Measurements from ENCODE around the gene ITFG1. TPM values are rescaled to one million over a fixed set of nuclear protein-coding genes. Genes with fewer than 3 reads are reported as not detected.

Gene ITFG1
- total RNA-seq, 6 experiments from 2014 or later, result 29.9 to 43.8 (median 39.2) TPM

DNA sequence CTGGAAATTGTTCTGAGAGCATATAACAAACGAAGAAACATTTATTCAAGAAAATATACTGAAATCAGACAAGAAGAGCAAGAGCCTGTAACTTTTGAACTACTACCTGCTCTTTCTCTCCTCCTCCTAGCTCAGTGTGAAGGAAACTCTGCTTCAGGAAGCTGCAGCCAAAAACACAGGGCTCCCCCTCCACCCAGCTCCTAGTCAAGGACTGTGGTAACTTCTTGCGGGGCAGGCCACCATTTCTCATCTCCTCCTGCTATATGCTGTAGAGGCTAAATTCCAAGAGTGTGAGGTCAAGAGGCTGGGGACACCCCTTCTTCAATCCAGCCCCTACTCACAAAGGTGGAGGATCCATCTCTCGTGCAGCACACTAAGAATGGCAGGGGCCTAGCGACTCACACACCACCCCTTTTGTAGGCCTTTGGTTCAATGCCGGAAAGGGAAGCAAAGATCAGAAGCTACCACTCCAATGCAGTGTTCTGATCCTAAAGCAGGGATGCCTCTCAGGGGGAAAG lies 74.6 kb downstream of the ITFG1 start:
- DNase-seq (no peak), ATAC-seq (no peak)
- Histone ChIP-seq H3K36me3 (no peaks in the 10 kb centered on the region), H3K27me3 (no peaks in the 10 kb centered on the region), H3K4me1 (no peaks in the 10 kb centered on the region), H3K9me3 (no peaks in the 10 kb centered on the region), H3K27ac (no peak overlapping the region), H3K4me3 (no peak overlapping the region)
- intact Hi-C loops (cut with DNase I), result no loop called here
- TF ChIP-seq, protein P1, sequence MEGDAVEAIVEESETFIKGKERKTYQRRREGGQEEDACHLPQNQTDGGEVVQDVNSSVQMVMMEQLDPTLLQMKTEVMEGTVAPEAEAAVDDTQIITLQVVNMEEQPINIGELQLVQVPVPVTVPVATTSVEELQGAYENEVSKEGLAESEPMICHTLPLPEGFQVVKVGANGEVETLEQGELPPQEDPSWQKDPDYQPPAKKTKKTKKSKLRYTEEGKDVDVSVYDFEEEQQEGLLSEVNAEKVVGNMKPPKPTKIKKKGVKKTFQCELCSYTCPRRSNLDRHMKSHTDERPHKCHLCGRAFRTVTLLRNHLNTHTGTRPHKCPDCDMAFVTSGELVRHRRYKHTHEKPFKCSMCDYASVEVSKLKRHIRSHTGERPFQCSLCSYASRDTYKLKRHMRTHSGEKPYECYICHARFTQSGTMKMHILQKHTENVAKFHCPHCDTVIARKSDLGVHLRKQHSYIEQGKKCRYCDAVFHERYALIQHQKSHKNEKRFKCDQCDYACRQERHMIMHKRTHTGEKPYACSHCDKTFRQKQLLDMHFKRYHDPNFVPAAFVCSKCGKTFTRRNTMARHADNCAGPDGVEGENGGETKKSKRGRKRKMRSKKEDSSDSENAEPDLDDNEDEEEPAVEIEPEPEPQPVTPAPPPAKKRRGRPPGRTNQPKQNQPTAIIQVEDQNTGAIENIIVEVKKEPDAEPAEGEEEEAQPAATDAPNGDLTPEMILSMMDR (IDR thresholded peaks at IDR 0.05), result no peak
- no peak for TF ChIP-seq POLR2A (IDR thresholded peaks at IDR 0.05)
- 96% methylated on average over 4 of the region's 5 CpGs for WGBS (ENCODE audit: insufficient coverage, low coverage, low lambda C conversion rate, missing lambda C conversion rate)

DNA sequence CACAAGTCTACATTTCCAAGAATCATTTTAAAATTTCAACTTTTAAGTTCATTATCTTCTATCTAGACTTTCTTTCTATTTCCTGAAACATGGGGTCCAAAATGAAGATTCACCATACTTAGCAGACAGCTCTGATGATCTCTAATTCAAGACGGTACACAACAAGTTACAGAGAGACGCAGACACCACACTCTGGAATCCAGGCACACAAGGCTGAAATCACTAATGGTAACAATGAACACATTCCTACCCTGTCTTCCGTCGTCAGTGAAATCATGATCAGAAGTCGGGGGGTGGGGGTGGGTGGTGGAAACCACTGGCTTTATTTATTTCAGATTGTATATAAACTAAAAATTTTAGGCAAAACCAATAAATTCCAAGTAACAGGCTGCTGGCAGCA lies 78.5 kb downstream of the ITFG1 start:
- Histone ChIP-seq H3K27ac (no peak overlapping the region), H3K4me3 (no peak overlapping the region), H3K9me3 (no peaks in the 10 kb centered on the region), H3K36me3 (no peaks in the 10 kb centered on the region), H3K4me1 (no peaks in the 10 kb centered on the region), H3K27me3 (no peaks in the 10 kb centered on the region)
- intact Hi-C loops (cut with DNase I), result no loop called here
- ATAC-seq (no peak), DNase-seq (no peak)
- WGBS (ENCODE audit: insufficient coverage, low coverage, low lambda C conversion rate, missing lambda C conversion rate), result 94% methylated on average over 5 of the region's 5 CpGs
- TF ChIP-seq, protein P1 (IDR thresholded peaks at IDR 0.05), result no peak
- TF ChIP-seq POLR2A (IDR thresholded peaks at IDR 0.05), result no peak

DNA sequence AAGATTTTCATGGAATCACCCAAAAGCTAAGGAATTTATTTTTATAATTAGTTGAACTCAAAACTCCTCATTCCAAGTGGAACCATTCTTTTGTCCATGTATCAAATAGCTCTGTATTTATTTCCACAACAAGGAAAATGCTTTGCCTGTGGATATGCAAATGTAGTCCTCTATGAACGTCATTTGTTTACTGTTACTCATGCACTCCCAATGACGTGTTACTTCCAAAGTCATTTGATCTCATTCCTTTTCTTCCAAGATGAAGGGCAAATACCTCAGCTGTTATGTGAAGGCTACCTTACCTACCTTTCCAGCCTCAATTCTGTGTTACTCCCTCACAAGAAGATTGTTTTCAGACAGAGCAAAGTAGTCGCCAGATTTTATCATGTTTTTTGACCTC lies 83.7 kb downstream of the ITFG1 start:
- TF ChIP-seq, protein P1 (IDR thresholded peaks at IDR 0.05), result no peak
- no peak for TF ChIP-seq POLR2A (IDR thresholded peaks at IDR 0.05)
- intact Hi-C loops (cut with DNase I), result no loop called here

DNA sequence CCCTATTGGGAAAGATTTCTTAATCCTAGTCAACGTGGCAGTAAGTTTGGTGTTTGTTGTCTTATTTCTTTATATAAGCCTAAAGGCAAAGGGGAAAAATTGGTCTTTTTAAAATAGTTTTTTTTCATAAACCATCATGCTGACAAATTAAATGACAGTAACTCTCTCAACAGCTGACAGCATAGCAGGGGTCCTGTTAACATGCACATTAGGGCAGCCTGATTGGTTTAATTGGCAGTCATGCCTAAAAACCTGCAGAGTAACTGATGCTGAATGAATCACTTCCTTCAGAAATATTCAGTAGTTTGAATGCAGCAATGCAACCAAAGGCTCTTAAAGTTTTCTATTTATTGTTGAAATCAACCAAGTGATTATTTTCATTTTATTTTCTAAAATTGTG lies 85.4 kb downstream of the ITFG1 start:
- ATAC-seq (no peak), DNase-seq (no peak)
- intact Hi-C loops (cut with DNase I), result no loop called here
- Histone ChIP-seq H3K9me3 (no peaks in the 10 kb centered on the region), H3K4me3 (no peak overlapping the region), H3K27ac (no peak overlapping the region), H3K27me3 (no peaks in the 10 kb centered on the region), H3K36me3 (no peaks in the 10 kb centered on the region), H3K4me1 (no peaks in the 10 kb centered on the region)
- 92% methylated on average over 1 of the region's 1 CpG for WGBS (ENCODE audit: insufficient coverage, low coverage, low lambda C conversion rate, missing lambda C conversion rate)
- TF ChIP-seq POLR2A (IDR thresholded peaks at IDR 0.05), result no peak
- TF ChIP-seq, protein P1 (IDR thresholded peaks at IDR 0.05), result no peak

More for the DNA sequence above, 83.7 kb downstream of the ITFG1 start:
- no peaks in the 10 kb centered on the region for H3K27me3 ChIP-seq
- no peak overlapping the region for H3K27ac ChIP-seq
- DNase-seq (no peak), ATAC-seq (no peak)
- H3K36me3 ChIP-seq, result no peaks in the 10 kb centered on the region
- 64% methylated on average over 1 of the region's 3 CpGs for WGBS (ENCODE audit: insufficient coverage, low coverage, low lambda C conversion rate, missing lambda C conversion rate)
- H3K9me3 ChIP-seq, result no peaks in the 10 kb centered on the region
- no peaks in the 10 kb centered on the region for H3K4me1 ChIP-seq
- no peak overlapping the region for H3K4me3 ChIP-seq

DNA sequence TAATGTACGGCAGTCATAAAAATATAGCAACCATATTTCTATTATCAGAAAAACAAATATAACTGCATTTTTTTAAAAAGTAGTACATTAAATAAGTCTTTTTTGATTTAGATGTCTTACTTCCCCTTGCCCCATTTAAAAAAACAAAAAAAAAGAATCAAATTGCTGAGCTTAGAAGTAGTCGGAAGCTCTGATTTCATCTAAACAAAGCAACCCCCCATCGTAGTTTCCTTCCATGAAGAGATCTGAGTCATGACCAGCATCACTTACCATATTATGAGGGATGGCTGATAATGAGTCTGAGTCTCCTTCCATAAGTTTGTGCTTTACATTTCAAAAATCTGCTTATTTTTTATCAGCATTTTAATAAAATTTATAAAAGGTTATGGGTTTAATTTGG lies 86.2 kb downstream of the ITFG1 start:
- WGBS (ENCODE audit: insufficient coverage, low coverage, low lambda C conversion rate, missing lambda C conversion rate), result 98% methylated on average over 3 of the region's 3 CpGs

More for the DNA sequence above, 86.2 kb downstream of the ITFG1 start:
- Histone ChIP-seq H3K36me3 (no peaks in the 10 kb centered on the region), H3K4me3 (no peak overlapping the region), H3K27ac (no peak overlapping the region), H3K27me3 (no peaks in the 10 kb centered on the region), H3K9me3 (no peaks in the 10 kb centered on the region), H3K4me1 (no peaks in the 10 kb centered on the region)
- ATAC-seq (no peak), DNase-seq (no peak)
- intact Hi-C loops (cut with DNase I), result no loop called here
- TF ChIP-seq POLR2A (IDR thresholded peaks at IDR 0.05), result no peak
- TF ChIP-seq, protein P1 (IDR thresholded peaks at IDR 0.05), result no peak

Measured in right lobe of liver (tissue), 6 donors.